ENCODE data around the gene TRAF1.

Gene TRAF1

DNA sequence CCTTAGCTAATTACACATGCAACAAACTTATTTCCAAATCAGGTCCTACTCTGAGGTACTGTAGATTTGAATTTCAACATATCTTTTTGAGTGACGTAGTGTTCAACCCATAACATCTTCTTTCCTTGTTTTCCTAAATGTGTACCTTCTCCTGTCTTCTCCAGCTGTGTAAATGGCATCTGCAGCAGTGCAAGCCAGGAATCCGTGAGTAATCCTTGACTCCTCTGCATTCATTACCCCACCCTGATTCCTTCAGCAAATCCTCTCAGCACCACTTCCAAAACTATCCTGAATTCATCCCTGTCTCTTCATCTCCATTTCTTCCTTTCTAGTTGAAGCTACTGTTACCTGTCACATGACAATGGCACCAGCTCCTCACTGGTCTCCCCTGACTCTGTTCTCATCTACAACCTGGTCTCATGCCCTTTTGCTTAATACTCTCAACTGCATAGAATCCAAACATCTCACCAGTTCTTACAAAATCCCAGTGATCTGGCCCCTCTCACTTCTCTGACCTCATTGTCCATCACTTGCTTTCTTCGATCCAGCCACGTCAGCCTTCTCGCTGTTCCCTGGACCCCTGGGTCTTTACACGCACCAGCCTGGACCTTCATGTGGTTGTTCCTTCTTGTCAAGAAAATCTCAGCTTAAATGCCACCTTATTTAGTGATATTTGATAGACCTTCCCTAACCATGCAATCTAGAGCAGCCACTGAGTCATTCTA, 14.6 kb upstream of the TRAF1 start:
- DNase-seq (ENCODE audit: low spot score), result no peak

DNA sequence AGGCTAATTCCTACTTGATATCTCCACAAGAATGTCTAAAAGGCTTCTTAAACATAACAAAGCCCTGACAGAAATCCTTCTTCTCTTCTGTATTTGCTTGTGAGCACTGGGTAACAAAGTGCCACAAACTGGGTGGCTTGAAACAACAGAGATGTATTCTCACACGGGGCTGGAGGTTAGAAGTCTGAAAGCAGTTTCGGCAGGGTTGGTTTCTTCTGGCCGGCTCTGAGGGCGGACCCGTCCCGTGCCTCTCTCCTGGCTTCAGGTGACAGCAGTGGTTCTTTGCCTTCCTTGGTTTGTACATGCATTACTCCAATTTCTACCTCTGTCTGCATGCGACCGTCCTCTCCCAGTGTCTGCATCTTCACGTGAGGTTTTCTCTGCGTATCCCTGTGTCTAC, 14.0 kb upstream of the TRAF1 start:
- DNase-seq (ENCODE audit: low spot score), result no peak

DNA sequence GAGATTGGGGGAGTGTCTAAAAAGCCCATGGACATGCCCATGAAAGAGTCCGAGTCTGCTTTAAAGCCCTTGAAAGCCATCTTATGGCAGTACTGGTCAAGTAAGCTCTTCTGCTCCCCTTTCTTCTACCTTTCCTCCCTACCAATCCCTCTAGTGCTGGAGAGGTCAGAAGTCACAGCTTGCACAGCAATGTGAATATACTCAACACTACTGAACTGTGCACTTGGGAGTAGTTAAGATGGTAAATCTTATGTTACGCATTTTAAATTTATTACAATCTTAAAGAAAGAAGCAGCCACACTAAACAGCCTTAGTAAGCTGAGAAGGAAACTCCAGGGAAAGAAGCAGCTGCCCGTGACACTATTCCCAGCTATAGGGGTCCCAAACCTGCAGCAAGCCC, 12.3 kb upstream of the TRAF1 start:
- DNase-seq (ENCODE audit: low spot score), result no peak

DNA sequence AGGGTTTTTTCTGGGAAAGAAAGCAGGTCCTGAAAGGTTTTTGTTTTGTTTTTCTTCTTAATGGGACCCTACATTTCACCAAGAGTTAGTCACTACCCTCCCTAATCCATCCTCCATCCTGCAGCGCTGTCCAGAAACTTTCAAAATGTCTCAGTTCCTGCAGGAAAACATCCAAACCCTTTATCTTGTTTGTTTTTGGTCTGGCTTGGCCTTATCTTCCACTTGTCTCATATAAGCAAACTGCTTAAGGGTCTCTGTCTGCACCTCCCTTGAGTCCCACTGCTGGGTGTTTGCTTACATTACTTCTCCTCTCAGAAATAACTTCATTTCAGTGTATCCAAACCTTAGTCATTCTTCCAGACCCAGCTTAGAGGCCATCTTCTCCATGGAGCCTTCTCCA, 11.0 kb upstream of the TRAF1 start:
- no peak for DNase-seq (ENCODE audit: low spot score)

DNA sequence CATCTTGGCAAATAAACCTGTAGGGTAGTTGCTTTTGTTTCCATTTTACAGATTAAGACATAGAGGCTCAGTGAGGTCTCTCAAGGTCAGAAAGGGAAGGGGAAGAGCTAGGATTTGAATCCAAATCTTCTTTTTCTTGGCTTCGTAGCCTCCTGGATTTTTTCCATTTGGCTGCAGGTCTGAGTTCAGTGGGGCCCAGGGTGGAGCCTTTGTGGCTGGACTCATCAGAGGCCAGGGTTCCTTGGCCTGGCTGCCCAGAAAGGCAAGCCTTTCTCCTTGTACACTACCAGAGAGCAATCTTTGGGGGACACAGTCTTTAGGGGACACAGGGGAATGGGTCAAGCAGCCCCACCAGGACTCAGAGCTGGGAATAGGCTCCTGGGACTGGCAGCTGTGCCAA, 10.5 kb upstream of the TRAF1 start:
- no peak for DNase-seq (ENCODE audit: low spot score)

DNA sequence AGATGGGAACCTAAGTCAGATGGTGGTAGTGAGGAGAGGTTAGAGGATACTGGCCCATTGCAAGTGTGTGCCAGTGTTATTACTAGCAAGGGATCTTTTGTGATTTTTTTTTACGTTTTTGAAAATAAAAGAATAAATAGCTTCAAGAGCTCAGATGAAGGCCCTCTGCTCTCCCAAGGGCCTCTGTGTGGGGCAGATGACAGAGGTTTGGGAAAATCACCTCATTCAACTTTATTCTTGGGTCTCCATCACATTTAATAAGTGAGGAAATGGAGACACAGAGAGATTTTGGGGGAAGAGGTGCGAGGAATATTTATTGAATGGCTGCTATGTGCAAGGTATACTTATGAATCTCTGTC, 10.1 kb upstream of the TRAF1 start:
- no peak for DNase-seq (ENCODE audit: low spot score)

DNA sequence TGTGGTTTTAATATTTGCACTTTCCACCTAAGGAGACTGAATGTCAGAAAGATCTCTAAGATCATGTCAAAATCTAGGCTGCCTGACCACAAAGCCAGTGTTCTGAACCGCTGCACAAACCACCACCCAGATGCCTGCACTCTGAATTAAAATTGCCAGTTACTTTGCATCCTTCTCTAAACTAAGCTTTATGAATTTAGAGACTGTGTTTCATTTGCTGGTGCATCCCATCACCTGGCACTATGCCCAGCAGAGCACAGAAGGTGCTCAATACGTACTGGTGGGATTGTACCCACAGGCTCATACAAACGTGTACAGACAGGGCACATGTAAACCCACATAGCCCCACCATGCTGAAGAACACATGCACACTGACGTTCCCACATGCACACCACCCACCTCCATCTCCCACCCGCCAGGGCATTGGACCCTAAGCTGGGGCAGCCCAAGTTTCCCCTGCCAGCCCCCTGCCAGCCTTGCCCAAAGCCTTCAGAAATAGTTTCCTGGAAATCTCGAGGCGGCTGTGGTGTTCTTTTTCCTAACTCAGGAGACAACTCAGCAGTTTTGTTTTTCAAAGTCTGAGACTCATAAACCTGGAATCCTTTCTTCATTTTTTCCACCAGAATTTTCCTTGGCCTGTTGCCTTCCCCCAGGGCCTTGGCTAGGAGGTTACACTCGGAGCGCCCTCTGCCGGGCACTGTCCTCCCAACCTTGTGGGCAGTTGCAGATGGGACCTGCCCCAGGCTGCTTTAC, 9.6 kb upstream of the TRAF1 start:
- peak; percentile 91 for DNase-seq (ENCODE audit: low spot score)

DNA sequence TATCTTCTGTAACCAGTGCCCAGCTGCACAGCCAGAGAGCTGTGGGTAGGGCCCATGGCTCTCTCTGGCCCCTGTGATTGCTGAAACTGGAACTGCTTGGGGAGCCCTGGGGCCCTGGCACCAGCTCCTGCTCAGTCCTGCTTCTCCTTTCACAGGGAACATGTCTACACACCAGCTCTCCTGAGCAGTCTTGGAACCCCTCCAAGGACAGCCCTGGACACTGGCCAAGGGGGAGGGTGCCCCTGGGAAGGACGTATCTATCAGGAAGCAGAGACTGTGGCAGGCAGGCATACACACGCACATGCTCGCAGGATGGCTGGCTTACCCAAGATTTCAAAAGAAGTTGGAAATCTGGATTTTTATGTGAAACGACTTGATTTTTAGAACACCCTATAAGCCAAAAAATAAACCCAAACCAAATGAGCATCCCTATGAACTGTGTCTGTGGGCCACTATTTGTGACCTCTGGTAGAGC, 8.8 kb upstream of the TRAF1 start:
- DNase-seq (ENCODE audit: low spot score), result peak; percentile 38

DNA sequence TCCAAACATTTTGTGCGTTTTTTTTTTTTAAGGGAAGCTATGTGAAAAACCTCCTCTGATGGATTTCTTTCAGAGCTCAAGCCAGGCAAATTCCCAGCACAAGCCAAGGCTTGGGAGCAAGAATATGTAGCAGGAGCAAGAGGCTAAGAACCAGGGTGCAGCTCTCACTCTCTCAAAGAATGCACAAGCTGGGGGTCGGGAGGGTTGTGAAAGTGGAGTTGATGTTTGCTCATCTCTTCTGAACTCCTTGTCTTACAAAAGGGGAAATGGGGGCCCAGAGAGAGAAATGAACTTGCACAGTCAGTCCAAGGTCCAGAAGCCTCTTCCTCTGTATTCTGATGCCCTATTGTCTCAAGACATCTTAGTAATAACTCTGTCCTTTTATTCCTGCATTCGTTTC, 7.7 kb upstream of the TRAF1 start:
- no peak for DNase-seq (ENCODE audit: low spot score)

DNA sequence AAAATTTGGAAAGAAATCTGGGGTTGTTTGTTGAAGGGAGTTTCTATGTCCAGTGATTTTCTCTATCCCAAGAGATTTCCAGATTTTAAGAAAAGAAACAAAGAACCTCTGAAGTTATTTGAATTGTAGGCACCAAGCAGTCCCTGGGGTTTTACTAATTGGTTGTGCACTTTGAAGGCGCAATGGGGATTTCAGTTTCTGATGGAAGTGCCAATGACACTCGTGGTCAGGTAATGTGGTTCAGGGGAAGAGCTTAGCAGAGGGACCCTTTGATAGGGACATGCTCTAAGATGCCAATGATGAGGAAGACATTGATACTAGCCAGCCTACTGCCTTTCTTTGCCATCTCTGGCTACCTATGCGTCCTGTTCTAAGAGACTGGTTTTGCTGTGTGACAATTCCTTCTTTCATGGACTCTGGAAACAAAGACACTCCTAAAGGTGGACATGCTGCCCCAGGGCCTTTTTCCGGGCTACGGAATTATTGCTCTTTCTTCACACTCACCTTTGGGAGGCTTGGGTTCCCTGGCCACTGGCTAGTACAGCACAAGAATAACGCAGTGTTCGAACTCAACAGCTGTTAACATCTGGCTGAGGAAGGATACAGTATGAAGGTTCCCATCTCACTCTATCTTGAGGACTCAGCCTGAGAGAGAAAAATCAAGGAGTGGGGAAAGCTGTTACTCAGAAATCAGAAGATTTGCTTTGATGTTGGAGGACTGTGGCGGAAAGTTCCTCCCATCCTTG, 6.9 kb upstream of the TRAF1 start:
- DNase-seq (ENCODE audit: low spot score), result no peak

DNA sequence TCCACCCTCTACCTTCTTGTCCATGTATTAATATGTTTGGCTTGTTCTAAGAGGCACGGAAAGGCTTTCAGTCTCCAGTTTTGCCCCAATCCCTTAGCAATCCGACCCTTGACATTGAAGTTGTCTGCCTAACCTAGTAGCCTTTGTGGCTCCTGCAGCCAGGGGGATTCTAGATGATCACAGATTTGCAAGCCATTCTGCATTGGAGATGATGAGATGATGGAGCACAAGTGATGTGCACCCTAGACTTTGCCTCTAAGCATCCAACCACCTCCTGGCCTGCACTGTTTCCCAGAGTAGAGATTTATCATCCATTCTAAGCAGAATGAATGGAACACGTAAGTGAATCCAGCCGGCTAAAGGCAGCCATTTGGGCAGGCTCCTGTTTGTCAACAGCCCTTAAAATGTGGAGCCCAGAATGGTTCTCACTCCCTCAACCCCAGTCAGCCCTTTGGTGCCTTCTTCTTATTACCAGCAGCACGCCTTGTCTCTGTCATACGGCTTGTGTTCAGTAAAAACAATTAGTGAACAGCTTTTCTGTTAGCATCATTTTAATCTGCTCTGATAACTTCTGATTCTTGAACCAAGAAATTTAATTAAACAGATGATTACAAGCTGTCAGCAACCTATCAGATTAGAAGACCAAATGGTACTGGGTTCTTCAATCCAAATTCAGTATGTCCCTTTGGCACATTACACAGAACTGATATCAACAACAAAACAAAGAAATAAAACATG, 5.7 kb upstream of the TRAF1 start:
- no peak for DNase-seq (ENCODE audit: low spot score)

DNA sequence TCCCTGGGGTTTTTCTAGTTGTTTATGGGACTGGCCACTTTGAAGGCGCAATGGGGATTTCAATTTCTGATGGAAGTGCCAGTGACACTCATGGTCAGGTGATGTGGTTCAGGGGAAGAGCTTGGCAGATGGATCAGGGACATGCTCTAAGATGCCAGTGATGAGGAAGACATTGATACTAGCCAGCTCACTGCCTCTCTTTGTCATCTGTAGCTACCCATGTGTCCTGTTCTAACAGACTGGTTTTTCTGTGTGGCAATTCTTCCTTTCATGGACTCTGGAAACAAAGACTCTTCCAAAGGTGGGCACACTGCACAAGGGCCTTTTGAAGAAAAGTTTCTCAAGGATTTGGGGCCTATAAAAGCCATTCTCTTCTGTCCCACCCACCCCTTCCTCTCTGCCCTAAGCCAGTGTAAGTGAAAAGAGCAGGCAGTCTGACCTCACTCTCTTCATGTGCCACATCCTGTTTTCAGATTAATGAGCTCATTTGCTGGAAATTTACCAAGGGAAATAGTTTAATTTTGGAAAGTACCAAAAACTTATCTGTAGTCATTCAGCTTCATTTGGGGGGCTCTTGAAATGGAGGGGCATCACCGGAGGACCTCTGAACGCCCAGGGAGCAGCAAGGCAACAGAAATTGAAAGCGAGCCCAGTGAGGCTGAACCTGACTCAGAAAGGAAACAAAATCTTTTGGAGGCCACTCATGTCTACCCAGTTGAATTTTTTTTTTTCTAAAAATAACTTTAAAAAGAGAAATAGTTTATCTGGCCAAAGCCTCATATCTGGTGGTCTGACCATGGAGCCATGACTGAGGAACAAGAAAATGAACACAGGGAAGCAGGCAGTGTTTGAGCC, 4.9 kb upstream of the TRAF1 start:
- no peak for DNase-seq (ENCODE audit: low spot score)

DNA sequence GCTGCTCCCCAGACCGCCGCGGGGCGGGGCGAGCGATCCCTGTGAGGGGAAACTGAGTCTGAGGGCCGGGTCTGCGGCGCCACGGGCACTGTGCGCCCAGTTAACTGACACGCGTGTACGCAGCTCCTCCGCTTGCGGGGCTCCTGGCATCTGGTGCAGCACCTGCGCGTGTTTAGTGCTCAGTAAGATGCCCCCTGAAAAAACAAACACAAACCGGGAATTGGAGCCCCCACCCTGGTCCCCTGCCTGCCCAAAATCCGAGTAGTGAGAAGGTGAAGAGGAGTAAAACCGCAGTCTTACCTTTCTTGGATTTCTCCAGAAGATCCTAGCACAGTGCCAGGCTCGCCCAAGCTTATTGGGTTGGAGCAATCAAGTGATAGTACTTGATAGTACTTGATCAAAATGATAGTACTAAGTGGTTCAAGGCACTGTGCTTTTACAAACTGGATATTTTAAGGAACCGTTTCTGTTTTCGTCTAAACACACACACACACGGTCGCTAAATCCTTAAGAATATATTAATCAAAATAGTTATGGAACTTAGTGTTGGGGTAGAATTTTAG, 2.7 kb upstream of the TRAF1 start:
- no peak for DNase-seq (ENCODE audit: low spot score)

DNA sequence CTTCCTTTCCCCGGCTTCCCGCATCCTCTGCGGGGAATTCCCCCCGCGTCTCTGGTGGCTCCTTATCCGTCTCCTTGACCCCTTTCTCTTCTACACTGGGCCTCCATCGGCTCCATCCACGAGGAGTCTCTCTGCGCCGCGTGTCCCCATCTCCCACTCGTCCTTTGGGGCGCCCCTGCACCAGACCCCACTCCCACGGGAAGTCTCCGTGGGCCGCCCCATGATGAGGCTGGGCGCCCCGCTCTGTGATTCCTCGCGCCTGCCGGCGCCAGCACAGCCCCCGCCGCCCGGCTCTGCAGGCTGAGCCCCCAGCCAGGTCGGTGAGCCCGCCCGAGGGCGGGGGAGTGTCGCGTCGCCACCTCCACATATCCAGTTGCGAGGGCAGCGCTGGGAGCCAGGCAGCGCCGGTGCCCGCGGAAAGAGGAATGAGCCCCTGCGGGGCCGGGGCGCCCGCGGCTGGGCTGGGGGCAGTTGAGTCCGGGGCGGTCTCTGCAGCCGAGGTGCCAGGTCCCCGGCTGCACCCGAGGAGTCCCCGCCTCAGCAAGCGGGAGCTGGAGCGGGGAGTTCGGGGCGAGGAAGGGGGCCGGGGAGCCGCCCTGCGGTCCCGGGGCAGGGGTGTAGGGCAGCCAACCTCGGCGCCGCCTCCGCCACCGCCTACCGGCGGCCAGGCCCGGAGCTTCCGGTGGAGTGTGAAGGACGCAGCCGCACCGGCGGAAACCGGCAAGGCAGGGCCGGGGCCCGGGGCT, 2.1 kb upstream of the TRAF1 start:
- DNase-seq (ENCODE audit: low spot score), result peak; percentile 95

DNA sequence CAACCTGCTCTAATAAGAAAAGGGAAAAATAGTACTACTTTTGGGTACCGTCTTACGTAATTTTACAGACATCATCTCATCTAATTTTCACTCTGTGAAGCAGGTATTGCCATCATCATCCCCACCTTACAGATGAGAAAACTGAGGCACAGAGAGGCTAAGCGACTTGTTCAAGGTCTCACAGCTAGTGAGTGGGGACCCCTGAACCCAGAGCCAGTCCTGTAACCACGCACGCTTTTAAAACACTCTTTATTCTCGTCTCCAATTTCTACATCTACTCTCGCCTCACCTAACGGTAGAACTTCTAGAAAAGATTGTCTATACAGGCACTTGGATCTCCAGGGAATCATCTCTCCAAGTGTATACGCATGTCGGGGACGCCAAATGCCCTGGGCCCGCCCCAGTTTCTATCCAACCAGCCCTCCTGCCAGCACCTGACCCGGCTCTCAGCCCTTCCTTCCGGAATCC, 1.5 kb upstream of the TRAF1 start:
- peak; percentile 48 for DNase-seq (ENCODE audit: low spot score)

DNA sequence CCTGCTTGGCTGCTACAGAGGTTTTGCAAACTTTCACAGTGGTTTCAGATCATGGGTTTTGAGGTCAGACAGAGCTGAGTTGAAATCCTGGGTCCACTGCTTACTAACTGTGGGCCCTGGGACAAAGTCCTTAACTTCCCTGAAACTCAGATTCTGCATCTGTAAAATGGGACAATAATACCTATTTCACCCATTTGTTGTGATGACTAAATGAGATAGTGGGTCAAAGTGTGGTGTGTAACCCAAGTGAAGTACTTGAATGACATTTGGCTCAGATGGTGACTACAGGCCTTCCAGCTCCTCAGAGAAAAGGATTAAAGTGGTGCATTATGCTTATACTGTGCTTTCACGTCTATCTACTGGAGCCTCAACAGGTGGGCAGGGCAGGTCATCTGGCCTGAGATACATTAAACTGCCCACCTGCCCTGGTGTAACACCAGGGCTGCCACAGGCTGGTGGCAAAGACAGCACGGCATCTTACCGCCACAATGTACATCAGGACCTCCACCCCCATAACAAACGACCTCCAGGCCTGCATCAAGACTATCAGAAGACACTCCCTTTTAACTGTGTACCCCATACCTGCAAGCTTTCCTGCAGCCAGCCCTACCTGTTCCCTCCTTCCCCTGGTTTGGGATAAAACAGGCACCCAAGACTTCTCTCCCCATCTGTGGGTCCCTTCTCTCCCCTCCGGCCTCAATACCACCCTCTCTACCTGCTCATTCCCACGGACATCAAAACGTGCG, 846 bp upstream of the TRAF1 start:
- DNase-seq (ENCODE audit: low spot score), result no peak

DNA sequence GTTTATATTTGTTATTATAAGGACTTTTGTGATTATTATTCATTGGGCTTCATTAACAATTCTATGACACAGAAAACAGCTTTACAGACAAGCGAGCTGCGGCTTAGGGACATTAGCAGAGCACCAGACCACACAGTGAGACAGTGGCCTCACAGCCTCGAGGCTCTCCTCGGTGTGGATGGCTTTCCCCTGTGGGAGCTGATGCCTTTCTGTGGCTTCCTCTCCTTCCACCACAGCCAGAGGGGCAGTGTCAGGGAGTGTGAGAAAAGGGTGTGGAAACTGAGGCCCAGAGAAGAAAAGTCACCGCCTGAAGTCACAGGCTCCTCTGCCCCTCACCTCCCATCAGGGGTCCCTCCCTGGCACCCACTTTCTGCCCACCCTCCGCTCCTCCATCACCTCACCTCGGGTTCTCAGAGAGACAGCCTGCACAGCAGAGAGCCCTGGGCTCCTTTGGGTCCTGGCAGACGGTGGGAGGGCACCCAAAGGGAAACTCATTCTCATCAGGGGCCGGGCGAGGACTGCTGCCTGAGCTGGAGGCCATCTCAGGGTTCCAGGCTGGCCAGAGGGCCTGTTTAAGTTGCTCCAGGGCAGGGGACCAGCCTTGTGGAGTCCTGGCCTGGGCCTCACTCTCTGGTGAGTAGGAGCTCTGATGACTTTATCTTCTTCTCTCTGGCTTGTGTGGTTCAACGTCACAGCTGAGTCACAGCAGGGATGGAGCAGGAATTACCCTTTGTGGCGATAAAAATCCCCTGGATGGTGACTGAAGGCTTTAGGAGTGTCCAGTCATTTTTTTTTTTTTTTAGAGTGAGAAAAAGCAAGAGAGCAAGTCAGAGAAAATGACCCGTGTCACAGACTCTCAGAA, 830 bp downstream of the TRAF1 start:
- DNase-seq (ENCODE audit: low spot score), result no peak
